ENCODE data around the gene KCNQ2.

DNA sequence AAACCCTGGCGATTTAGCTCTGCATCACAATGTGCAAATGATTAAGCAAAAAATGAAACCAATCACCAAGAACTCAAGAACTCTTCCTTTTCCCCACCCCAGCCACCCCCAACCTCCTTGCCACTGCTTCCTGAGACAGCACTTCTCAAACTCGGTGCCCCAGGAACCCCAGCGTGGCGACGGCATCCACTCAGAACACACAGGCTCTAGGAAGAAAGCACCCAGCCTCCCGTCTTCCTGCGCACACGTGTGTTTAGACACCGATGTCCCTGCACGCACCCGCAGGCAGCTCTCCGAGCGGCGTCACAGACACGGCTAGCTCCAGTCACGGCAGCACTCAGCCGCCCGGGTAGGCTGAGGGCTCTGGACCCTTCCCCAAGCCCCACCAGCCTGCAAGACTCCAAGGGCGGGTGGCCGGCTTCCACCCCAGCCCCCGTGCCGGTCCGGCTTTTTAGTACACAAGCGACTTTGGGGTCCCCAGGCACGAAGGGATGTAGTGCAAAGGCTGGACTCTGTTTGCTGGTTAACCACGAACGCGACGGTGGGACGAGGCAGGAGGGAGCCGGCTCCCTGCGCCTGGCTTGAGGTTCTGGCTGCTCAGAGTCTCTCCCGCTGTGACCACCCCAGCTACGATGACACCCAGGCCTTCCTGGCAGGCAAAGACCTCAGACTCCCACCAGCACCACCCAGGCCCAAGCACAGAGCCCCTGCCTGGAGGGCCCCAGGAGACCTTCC, 51.9 kb downstream of the KCNQ2 start:
- TF ChIP-seq, protein P1, sequence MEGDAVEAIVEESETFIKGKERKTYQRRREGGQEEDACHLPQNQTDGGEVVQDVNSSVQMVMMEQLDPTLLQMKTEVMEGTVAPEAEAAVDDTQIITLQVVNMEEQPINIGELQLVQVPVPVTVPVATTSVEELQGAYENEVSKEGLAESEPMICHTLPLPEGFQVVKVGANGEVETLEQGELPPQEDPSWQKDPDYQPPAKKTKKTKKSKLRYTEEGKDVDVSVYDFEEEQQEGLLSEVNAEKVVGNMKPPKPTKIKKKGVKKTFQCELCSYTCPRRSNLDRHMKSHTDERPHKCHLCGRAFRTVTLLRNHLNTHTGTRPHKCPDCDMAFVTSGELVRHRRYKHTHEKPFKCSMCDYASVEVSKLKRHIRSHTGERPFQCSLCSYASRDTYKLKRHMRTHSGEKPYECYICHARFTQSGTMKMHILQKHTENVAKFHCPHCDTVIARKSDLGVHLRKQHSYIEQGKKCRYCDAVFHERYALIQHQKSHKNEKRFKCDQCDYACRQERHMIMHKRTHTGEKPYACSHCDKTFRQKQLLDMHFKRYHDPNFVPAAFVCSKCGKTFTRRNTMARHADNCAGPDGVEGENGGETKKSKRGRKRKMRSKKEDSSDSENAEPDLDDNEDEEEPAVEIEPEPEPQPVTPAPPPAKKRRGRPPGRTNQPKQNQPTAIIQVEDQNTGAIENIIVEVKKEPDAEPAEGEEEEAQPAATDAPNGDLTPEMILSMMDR (IDR thresholded peaks at IDR 0.05) = no peak
- TF ChIP-seq POLR2AphosphoS5 (IDR thresholded peaks at IDR 0.05) (no peak), POLR2A (IDR thresholded peaks at IDR 0.05) (no peak), EP300 (IDR thresholded peaks at IDR 0.05) (no peak)

All from gastroesophageal sphincter (tissue), 3 donors.